MM.1S (cell line): Measurements from ENCODE around the gene PARP15.
"Not testable (repeated sequence)": the region's sequence is repeated elsewhere in the genome, so short reads cannot be mapped to it uniquely, and the experiment has no call there.

Source experiments
- DNase-seq: peaks from one replicate; pipeline ENCODE4 v3.0.0-alpha.2; 2015
- H2AFZ ChIP-seq: fragments of 300-600 bp; sonication (generic); 2 replicates; pipeline ENCODE4 v1.6.0; 2016; ENCODE audit warnings: antibody characterized with exemption, low read length
- H3F3A ChIP-seq: fragments of 300-600 bp; sonication (generic); 2 replicates; pipeline ENCODE4 v1.6.1; 2016; ENCODE audit warnings: mild to moderate bottlenecking, antibody characterized with exemption, low read length, moderate library complexity, mixed read lengths; ENCODE audit not compliant: insufficient read depth
- H3K27ac ChIP-seq: fragments of 300-600 bp; sonication (generic); 2 replicates; pipeline ENCODE4 v1.5.1; 2016; ENCODE audit warnings: mild to moderate bottlenecking, low read length
- H3K27me3 ChIP-seq: fragments of 300-600 bp; sonication (generic); replicated peaks from 2 replicates; pipeline ENCODE4 v1.6.0; 2016; ENCODE audit warnings: low read length; ENCODE audit not compliant: insufficient read depth
- H3K36me3 ChIP-seq: fragments of 300-600 bp; sonication (generic); replicated peaks from 2 replicates; pipeline ENCODE4 v1.6.1; 2016; ENCODE audit warnings: mild to moderate bottlenecking, low read length, mixed read lengths; ENCODE audit not compliant: insufficient read depth
- H3K4me1 ChIP-seq: fragments of 300-600 bp; sonication (generic); 2 replicates; pipeline ENCODE4 v1.6.1; 2016; ENCODE audit warnings: low read length, mixed read lengths
- H3K4me2 ChIP-seq: fragments of 300-600 bp; sonication (generic); 2 replicates; pipeline ENCODE4 v1.6.0; 2016; ENCODE audit warnings: low read depth, low read length
- H3K4me3 ChIP-seq: fragments of 300-600 bp; sonication (generic); 2 replicates; pipeline ENCODE4 v1.5.1; 2016; ENCODE audit warnings: low read length, mixed read lengths
- H3K79me2 ChIP-seq: fragments of 300-600 bp; sonication (generic); 2 replicates; pipeline ENCODE4 v1.6.1; 2016; ENCODE audit warnings: mixed run types, low read length, mixed read lengths
- H3K9ac ChIP-seq: fragments of 300-600 bp; sonication (generic); 2 replicates; pipeline ENCODE4 v1.6.1; 2016; ENCODE audit warnings: low read length, mixed read lengths
- H3K9me2 ChIP-seq: fragments of 300-600 bp; sonication (generic); replicated peaks from 2 replicates; pipeline ENCODE4 v1.6.1; 2016; ENCODE audit warnings: mild to moderate bottlenecking, low read length, mixed read lengths; ENCODE audit not compliant: insufficient read depth
- H3K9me3 ChIP-seq: fragments of 300-600 bp; sonication (generic); replicated peaks from 2 replicates; pipeline ENCODE4 v1.6.1; 2016; ENCODE audit warnings: mild to moderate bottlenecking, low read length, mixed read lengths; ENCODE audit not compliant: insufficient read depth
- H4K20me1 ChIP-seq: fragments of 300-600 bp; sonication (generic); 2 replicates; pipeline ENCODE4 v1.6.1; 2016; ENCODE audit warnings: mild to moderate bottlenecking, low read length, moderate library complexity, mixed read lengths; ENCODE audit not compliant: insufficient read depth
- CTCF ChIP-seq: fragments of 300-600 bp; sonication (generic); IDR thresholded peaks from 2 replicates; pipeline ENCODE4 v1.5.1; 2016; ENCODE audit warnings: antibody characterized with exemption, low read length, mixed read lengths
- EZH2 ChIP-seq: fragments of 300-600 bp; sonication (generic); optimal IDR thresholded peaks from 2 replicates; pipeline ENCODE3; 2017; ENCODE audit warnings: low read depth, mild to moderate bottlenecking, antibody characterized with exemption, low read length, mixed read lengths
- EZH2phosphoT487 ChIP-seq: fragments of 300-600 bp; sonication (generic); IDR thresholded peaks from 2 replicates; pipeline ENCODE4 v1.6.1; 2018; ENCODE audit warnings: antibody characterized with exemption, low read length

Gene PARP15

GRCh38 chr3:122680475-122681283, 103.2 kb downstream of the PARP15 start, which contains the start of gene PARP14:
TSS of gene PARP14 (plus strand) at chr3:122680839. CDS start at chr3:122680884, 45 bp downstream.
- TF ChIP-seq EZH2phosphoT487 = no peak
- no peak for TF ChIP-seq EZH2
- no peak; the same call in 1 of the 2 replicates for TF ChIP-seq CTCF
- H3K27me3 ChIP-seq = no peaks in the 10 kb centered on the region

GRCh38 chr3:122681284-122681973, 104.0 kb downstream of the PARP15 start:
- Histone ChIP-seq H4K20me1 (no peaks in the 10 kb centered on the region), H3K36me3 (no peaks in the 10 kb centered on the region), H3K27me3 (no peaks in the 10 kb centered on the region), H3K9me3 (no peaks in the 10 kb centered on the region), H3K79me2 (0 out of 2 replicates have a peak, but pooled peaks cover 4% of the 10 kb centered on the region), H3K9ac (peak overlapping the region; percentile 20; the same call in 1 of the 2 replicates), H3K4me2 (peak overlapping the region; percentile 81), H2AFZ (peak overlapping the region; percentile 83), H3K4me1 (no peaks in the 10 kb centered on the region; the same call in 1 of the 2 replicates), H3K27ac (no peak overlapping the region), H3F3A (no peaks in the 10 kb centered on the region), H3K4me3 (peak overlapping the region; percentile 92), H3K9me2 (no peaks in the 10 kb centered on the region)
- DNase-seq = no peak
- TF ChIP-seq EZH2phosphoT487 (no peak), CTCF (no peak), EZH2 (no peak)

More at GRCh38 chr3:122680475-122681283, 103.2 kb downstream of the PARP15 start, which contains the start of gene PARP14:
- Histone ChIP-seq H3K36me3 (no peaks in the 10 kb centered on the region), H3K79me2 (0 out of 2 replicates have a peak, but pooled peaks cover 4% of the 10 kb centered on the region), H3K4me1 (no peaks in the 10 kb centered on the region; the same call in 1 of the 2 replicates), H3K4me3 (peak within 1 kb of the TSS; percentile 92), H3F3A (no peaks in the 10 kb centered on the region), H3K27ac (peak within 1 kb of the TSS; percentile 41; the same call in 1 of the 2 replicates), H3K9me2 (no peaks in the 10 kb centered on the region), H4K20me1 (no peaks in the 10 kb centered on the region), H3K9ac (peak within 1 kb of the TSS; percentile 66), H2AFZ (peak within 1 kb of the TSS; percentile 83), H3K4me2 (peak within 1 kb of the TSS; percentile 97), H3K9me3 (no peaks in the 10 kb centered on the region)
- peak; percentile 81 for DNase-seq

- Histone ChIP-seq H2AFZ (no peak overlapping the region), H3K9me2 (no peaks in the 10 kb centered on the region), H3K79me2 (0 out of 2 replicates have a peak, but pooled peaks cover 4% of the 10 kb centered on the region), H3K27me3 (no peaks in the 10 kb centered on the region), H3K9ac (no peak overlapping the region), H3K9me3 (no peaks in the 10 kb centered on the region), H4K20me1 (no peaks in the 10 kb centered on the region), H3K36me3 (no peaks in the 10 kb centered on the region), H3K27ac (no peak overlapping the region), H3K4me1 (no peaks in the 10 kb centered on the region; the same call in 1 of the 2 replicates), H3K4me2 (no peak overlapping the region; the same call in 1 of the 2 replicates), H3F3A (no peaks in the 10 kb centered on the region), H3K4me3 (0 out of 2 replicates have a peak overlapping the region, but pooled peaks have one; percentile 92)
- TF ChIP-seq EZH2 (no peak), EZH2phosphoT487 (no peak), CTCF (no peak)
- DNase-seq = no peak
Measured at GRCh38 chr3:122681974-122682409, 104.5 kb downstream of the PARP15 start.

GRCh38 chr3:122682778-122683411, 105.4 kb downstream of the PARP15 start:
- H3K9me3 ChIP-seq, H3K4me2 ChIP-seq, H4K20me1 ChIP-seq, H3K9ac ChIP-seq, H3K4me3 ChIP-seq, H3K27me3 ChIP-seq, H3K4me1 ChIP-seq, H3K79me2 ChIP-seq, DNase-seq, H2AFZ ChIP-seq, H3K36me3 ChIP-seq, H3K27ac ChIP-seq, H3F3A ChIP-seq, H3K9me2 ChIP-seq: not testable (repeated sequence)
